ENCODE data around the gene VSIR. TPM values are rescaled to one million over a fixed set of nuclear protein-coding genes. Genes with fewer than 3 reads are reported as not detected.

Gene VSIR
- 10 to 100 TPM; 41.2 to 42.8 TPM for total RNA-seq

GRCh38 chr10:71773221-71773971, at the start of gene VSIR:
Gene VSIR, minus strand, starts transcription at chr10:71773520. Its CDS starts 81 bp downstream, at chr10:71773439.
- Histone ChIP-seq H3K4me1 (peaks cover 2% of the 10 kb centered on the region), H3K27me3 (no peaks in the 10 kb centered on the region), H3K9ac (ENCODE audit: low read depth in 2 of 2, low read length in 2 of 2) (peak within 1 kb of the TSS; percentile 92 to 99), H3K9me3 (no peaks in the 10 kb centered on the region), H3K4me3 (peak within 1 kb of the TSS; percentile 80), H3K27ac (peak within 1 kb of the TSS; percentile 92), H3K36me3 (no peaks in the 10 kb centered on the region)
- peak; percentile 96 for TF ChIP-seq CTCF (IDR thresholded peaks at IDR 0.05)
- intact Hi-C loops (cut with DNase I): loop anchor here (5.0 kb wide), 1 partner anchor 46 kb away; no protein-coding TSS in a partner anchor
- peak; percentile 94 for DNase-seq

- Histone ChIP-seq H3K36me3 (peaks cover 35% of the 10 kb centered on the region), H3K9me3 (no peaks in the 10 kb centered on the region), H3K4me1 (no peaks in the 10 kb centered on the region), H3K27ac (no peak overlapping the region), H3K27me3 (no peaks in the 10 kb centered on the region), H3K4me3 (no peak overlapping the region), H3K9ac (ENCODE audit: low read depth in 2 of 2, low read length in 2 of 2) (no peak overlapping the region)
- intact Hi-C loops (cut with DNase I): no loop called here
- TF ChIP-seq CTCF (IDR thresholded peaks at IDR 0.05): no peak
- DNase-seq: no peak
Measured at GRCh38 chr10:71821909-71822763, 48.8 kb upstream of the VSIR start.

DNA sequence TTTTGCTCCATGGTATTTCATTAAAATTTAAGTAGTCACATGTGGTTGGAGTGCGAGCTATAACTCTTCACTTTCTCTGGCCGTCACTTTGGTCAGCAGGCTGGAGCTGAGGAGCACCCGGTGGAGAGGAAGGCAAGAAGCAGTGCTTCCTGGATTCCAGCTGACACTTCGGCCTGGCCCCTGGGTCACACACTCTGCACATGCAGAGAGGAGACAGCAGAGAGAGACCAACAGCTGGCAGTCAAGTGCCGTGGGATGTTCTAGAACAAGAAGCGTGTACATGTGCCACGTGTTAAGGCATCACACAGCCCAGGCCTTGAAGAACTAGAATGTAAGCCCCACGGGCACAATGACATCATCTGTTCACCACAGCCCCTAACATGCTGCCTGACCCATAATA, 47.6 kb upstream of the VSIR start:
- H3K4me1 ChIP-seq: no peaks in the 10 kb centered on the region
- peaks cover 30% of the 10 kb centered on the region for H3K36me3 ChIP-seq
- peak; percentile 15 for DNase-seq
- H3K4me3 ChIP-seq: no peak overlapping the region
- H3K9ac ChIP-seq (ENCODE audit: low read depth in 2 of 2, low read length in 2 of 2): no peak overlapping the region
- no peaks in the 10 kb centered on the region for H3K9me3 ChIP-seq
- TF ChIP-seq CTCF (IDR thresholded peaks at IDR 0.05): no peak
- intact Hi-C loops (cut with DNase I): no loop called here
- H3K27ac ChIP-seq: no peak overlapping the region
- no peaks in the 10 kb centered on the region for H3K27me3 ChIP-seq

DNA sequence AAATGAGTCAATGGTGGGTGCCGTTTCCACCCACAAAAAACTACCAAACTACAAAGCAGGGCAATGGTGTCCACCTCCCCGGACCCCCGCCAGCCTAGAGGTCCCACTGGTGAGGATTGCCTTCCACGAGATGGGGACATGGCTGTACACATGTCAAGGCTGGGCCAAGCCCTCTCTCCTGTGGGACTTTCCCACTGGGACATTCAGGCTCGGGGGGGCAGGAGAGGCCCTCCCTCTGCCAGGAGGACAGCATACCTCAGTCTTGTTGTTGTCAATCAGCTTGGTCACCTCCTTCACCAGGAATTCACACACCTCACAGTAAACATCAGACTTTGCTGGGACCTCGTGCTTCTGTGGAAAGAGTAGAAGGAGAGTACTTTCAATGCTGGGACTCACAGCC, 46.7 kb upstream of the VSIR start:
- no peak for DNase-seq
- no peak for TF ChIP-seq CTCF (IDR thresholded peaks at IDR 0.05)
- no peaks in the 10 kb centered on the region for H3K27me3 ChIP-seq
- peaks cover 22% of the 10 kb centered on the region for H3K36me3 ChIP-seq
- intact Hi-C loops (cut with DNase I): loop anchor here (10.0 kb wide), 2 partner anchors 115 to 435 kb away; no protein-coding TSS in a partner anchor
- H3K4me1 ChIP-seq: no peaks in the 10 kb centered on the region
- no peak overlapping the region for H3K27ac ChIP-seq
- H3K9me3 ChIP-seq: no peaks in the 10 kb centered on the region
- no peak overlapping the region for H3K9ac ChIP-seq (ENCODE audit: low read depth in 2 of 2, low read length in 2 of 2)
- no peak overlapping the region for H3K4me3 ChIP-seq

GRCh38 chr10:71819441-71819861, 46.1 kb upstream of the VSIR start:
- no peak for TF ChIP-seq CTCF (IDR thresholded peaks at IDR 0.05)
- Histone ChIP-seq H3K4me3 (no peak overlapping the region), H3K27me3 (no peaks in the 10 kb centered on the region), H3K27ac (no peak overlapping the region), H3K4me1 (no peaks in the 10 kb centered on the region), H3K36me3 (peaks cover 17% of the 10 kb centered on the region), H3K9me3 (no peaks in the 10 kb centered on the region), H3K9ac (ENCODE audit: low read depth in 2 of 2, low read length in 2 of 2) (no peak overlapping the region)
- no peak for DNase-seq
- intact Hi-C loops (cut with DNase I): loop anchor here (10.0 kb wide), 2 partner anchors 115 to 435 kb away; no protein-coding TSS in a partner anchor

All from colonic mucosa (tissue), 4 donors.